Type B pancreatic cell (in vitro differentiated cells): ENCODE data around the gene OLFML1. TPM values are rescaled to one million over a fixed set of nuclear protein-coding genes. Genes with fewer than 3 reads are reported as not detected.

Source experiments
- DNase-seq: peaks from one replicate; pipeline ENCODE4 v3.0.0; 2021; ENCODE audit warnings: mixed read lengths; ENCODE audit not compliant: unreplicated experiment; ENCODE audit errors: extremely low spot score
- H3K27ac Mint-ChIP-seq: 2 replicates; pipeline ENCODE4 v1.8.0; 2021; ENCODE audit warnings: mild to moderate bottlenecking, mixed read lengths
- H3K27me3 Mint-ChIP-seq: 2 replicates; pipeline ENCODE4 v1.8.0; 2021; ENCODE audit warnings: mixed read lengths
- H3K36me3 Mint-ChIP-seq: 2 replicates; pipeline ENCODE4 v1.8.0; 2021; ENCODE audit warnings: mixed read lengths
- H3K4me1 Mint-ChIP-seq: one replicate; pipeline ENCODE4 v1.8.0; 2021; ENCODE audit warnings: mixed read lengths; ENCODE audit not compliant: unreplicated experiment
- H3K4me3 Mint-ChIP-seq: 2 replicates; pipeline ENCODE4 v1.8.0; 2021; ENCODE audit warnings: mild to moderate bottlenecking, mixed read lengths
- H3K9me3 Mint-ChIP-seq: 2 replicates; pipeline ENCODE4 v1.8.0; 2021; ENCODE audit warnings: mixed read lengths
- total RNA-seq: library from RNA; stranded (reverse); gene quantifications from 2 replicates; pipeline ENCODE4 v1.2.1, GENCODE V29; 2021; ENCODE audit warnings: low replicate concordance
- TF ChIP-seq, protein P1 (sequence below): fragments of 200-600 bp; sonication (generic); conservative IDR thresholded peaks from 2 replicates; pipeline ENCODE4 v1.5.0; 2021; ENCODE audit warnings: antibody characterized with exemption, mild to moderate bottlenecking

The OLFML1 gene
- total RNA-seq, 1 donor from 2014 or later, result 11.8 TPM

DNA sequence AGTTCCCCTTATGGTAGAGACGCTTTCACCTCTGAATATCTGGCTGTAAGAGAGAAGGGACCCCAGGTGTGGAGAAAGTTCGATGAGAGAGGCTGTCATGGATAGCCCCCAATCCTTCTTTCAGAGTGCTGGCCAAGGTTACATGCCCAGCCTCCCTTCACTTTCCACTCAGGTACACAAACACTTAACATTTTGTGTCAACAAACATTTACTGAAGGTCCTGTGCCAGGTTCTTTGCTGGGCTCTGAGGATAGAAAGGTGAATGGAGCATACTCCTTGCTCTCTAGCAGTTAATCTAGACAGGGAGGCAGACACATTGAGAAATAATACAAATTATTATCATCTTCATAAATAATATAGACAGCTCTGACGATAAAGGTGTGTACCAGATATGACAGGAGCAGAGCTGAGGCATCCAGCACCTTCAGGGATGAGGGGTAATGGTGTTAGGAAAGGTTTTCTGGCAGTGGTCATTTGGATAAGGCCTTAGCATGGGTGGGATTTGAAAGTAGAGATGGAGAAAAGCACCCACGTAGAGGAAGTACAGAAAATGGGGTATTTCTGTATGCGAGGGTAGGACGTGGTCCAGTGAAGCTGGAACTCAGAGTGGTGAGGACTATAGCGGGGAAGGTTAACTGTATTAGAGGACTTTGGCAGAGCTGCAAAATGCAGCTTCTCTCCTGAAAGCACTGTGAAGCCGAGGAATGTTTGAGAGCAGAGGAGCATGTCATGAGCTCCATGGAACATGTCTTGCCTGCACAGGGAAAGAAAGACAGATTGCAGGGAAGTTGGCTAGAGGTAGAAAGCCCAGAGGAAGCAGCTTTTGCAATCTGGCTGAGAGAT lies 48.1 kb downstream of the OLFML1 start:
- no peak overlapping the region for H3K27ac Mint-ChIP-seq
- no peak for DNase-seq

DNA sequence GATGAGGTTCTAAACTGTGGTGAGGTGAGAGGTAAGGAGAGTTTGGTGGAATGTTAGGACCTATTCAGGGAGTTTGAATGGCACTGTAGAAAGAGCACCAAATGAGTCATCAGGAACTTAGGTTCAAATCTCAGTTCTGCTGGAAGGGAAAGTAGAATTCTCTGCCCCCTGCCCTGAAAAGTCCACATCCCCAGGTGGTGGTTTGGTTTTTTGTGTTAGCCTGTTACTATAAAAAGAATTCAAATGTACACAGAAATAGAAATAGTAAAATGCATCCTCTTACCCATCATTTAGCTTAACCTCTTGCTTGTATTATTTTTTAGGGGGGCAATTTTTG lies 48.7 kb downstream of the OLFML1 start:
- H3K27ac Mint-ChIP-seq, result no peak overlapping the region
- H3K36me3 Mint-ChIP-seq, result peaks cover 4% of the 10 kb centered on the region
- TF ChIP-seq, protein P1, sequence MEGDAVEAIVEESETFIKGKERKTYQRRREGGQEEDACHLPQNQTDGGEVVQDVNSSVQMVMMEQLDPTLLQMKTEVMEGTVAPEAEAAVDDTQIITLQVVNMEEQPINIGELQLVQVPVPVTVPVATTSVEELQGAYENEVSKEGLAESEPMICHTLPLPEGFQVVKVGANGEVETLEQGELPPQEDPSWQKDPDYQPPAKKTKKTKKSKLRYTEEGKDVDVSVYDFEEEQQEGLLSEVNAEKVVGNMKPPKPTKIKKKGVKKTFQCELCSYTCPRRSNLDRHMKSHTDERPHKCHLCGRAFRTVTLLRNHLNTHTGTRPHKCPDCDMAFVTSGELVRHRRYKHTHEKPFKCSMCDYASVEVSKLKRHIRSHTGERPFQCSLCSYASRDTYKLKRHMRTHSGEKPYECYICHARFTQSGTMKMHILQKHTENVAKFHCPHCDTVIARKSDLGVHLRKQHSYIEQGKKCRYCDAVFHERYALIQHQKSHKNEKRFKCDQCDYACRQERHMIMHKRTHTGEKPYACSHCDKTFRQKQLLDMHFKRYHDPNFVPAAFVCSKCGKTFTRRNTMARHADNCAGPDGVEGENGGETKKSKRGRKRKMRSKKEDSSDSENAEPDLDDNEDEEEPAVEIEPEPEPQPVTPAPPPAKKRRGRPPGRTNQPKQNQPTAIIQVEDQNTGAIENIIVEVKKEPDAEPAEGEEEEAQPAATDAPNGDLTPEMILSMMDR, result no peak
- no peak overlapping the region for H3K4me3 Mint-ChIP-seq
- no peaks in the 10 kb centered on the region for H3K27me3 Mint-ChIP-seq
- no peaks in the 10 kb centered on the region for H3K9me3 Mint-ChIP-seq
- no peak for DNase-seq
- H3K4me1 Mint-ChIP-seq, result peaks cover 29% of the 10 kb centered on the region

More for the DNA sequence above, 48.1 kb downstream of the OLFML1 start:
- Mint-ChIP-seq H3K4me1 (peaks cover 23% of the 10 kb centered on the region), H3K36me3 (peaks cover 9% of the 10 kb centered on the region), H3K4me3 (no peak overlapping the region), H3K9me3 (no peaks in the 10 kb centered on the region), H3K27me3 (no peaks in the 10 kb centered on the region)
- TF ChIP-seq, protein P1, result no peak

DNA sequence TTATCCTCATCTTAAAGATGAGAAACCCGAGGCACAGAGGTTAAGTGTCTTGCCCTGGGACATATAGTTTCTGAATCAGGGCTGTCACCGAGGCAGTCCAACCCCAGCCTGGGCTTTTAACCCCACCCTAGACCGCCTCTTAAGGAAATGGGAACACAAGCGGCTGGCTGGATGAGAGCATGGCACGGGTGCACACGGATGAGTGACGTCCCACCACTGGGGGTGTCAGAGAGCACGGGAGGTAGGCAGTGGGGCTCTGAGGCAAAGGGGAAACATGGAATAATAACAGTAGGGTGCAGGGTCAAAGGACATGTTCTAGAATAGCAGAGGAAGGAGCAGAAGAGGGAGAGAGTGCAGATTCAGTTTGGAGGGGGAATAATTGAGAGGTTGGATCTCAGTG lies 50.8 kb downstream of the OLFML1 start:
- no peak for DNase-seq
- Mint-ChIP-seq H3K27me3 (no peaks in the 10 kb centered on the region), H3K36me3 (peaks cover 4% of the 10 kb centered on the region), H3K4me3 (no peak overlapping the region), H3K27ac (no peak overlapping the region), H3K4me1 (peaks cover 38% of the 10 kb centered on the region), H3K9me3 (no peaks in the 10 kb centered on the region)
- TF ChIP-seq, protein P1, result peak; percentile 55

DNA sequence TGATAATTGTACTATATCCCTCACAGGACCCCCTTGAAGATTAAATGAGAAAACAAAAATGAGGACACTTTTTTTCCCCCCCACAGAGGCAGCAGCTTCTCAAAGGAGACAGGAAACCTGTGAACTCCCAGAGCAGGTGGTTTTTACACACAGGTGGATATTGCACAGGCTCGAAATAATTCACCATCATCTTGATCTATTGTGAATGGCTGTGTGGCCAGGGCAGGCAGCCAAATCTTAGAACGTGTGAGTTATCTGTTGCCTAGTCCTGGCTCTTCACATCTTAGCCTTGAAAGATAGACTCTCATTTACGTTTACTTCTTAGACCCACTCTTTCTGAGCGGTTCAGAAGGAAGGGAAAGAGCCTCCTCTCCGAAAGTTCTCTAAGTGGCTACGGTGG lies 52.0 kb downstream of the OLFML1 start:
- no peak for DNase-seq
- TF ChIP-seq, protein P1, result no peak
- H3K36me3 Mint-ChIP-seq, result no peaks in the 10 kb centered on the region
- H3K27ac Mint-ChIP-seq, result no peak overlapping the region
- peaks cover 47% of the 10 kb centered on the region for H3K4me1 Mint-ChIP-seq
- no peak overlapping the region for H3K4me3 Mint-ChIP-seq
- H3K27me3 Mint-ChIP-seq, result no peaks in the 10 kb centered on the region
- H3K9me3 Mint-ChIP-seq, result no peaks in the 10 kb centered on the region

DNA sequence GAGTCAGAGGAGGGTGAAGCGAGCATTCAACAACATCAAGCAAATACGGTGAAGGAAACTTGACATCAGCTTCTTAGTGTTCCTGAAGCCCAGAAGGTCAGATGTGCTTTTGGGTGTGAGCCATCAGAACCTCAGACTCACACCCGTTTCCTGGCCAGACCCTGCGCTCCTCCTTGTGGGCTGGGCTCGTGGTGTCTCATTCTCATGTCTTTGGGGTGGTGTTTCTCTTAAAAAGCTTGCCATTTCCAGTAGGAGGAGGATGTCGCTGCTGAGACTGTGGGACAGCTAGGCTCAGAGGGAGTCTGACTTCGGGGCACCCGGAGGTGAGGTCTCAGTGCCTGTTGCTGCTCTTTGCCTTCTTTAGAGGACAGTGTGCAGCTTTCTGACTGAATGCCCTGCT lies 52.7 kb downstream of the OLFML1 start:
- DNase-seq, result no peak
- H3K36me3 Mint-ChIP-seq, result no peaks in the 10 kb centered on the region
- peak overlapping the region; percentile 81 for H3K27ac Mint-ChIP-seq
- H3K9me3 Mint-ChIP-seq, result no peaks in the 10 kb centered on the region
- TF ChIP-seq, protein P1, result no peak
- H3K27me3 Mint-ChIP-seq, result no peaks in the 10 kb centered on the region
- no peak overlapping the region for H3K4me3 Mint-ChIP-seq
- H3K4me1 Mint-ChIP-seq, result peaks cover 47% of the 10 kb centered on the region
